Activated T-helper 1 cell treated with anti-CD3 and anti-CD28 coated beads, Interleukin-2, amount 50 U/mL, for 16 hours (primary cell): ENCODE measurements around the gene FBLN7.

ENCODE experiments used
- DNase-seq, 2 donors: peaks; one replicate each; pipeline ENCODE4 v3.0.0-alpha.2; 2020; ENCODE audit warnings: low read depth in 1 of 2, low spot score in 1 of 2

FBLN7 gene

GRCh38 chr2:112140899-112141625, 2.9 kb downstream of the FBLN7 start:
- DNase-seq: no peak

DNA sequence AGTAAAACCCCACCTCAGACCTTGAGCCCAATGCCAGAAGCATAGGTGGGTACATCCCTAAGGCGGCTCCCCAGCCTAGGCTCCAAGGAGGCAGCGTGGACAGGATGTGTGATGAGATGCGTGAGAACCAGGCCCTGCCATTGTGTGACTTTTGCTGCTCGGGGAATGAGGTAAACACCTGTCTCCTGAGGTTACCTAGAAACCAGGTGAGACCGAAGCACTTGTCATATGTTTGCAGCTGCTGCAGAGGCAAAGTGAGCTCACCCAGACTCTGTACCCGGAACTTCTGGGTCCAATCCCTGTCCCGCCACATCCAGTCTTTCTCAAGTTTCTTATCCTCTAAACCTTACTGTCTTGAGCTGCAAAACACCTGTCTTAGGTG, 3.4 kb downstream of the FBLN7 start:
- DNase-seq: no peak

GRCh38 chr2:112142525-112143078, 4.4 kb downstream of the FBLN7 start:
- no peak for DNase-seq

DNA sequence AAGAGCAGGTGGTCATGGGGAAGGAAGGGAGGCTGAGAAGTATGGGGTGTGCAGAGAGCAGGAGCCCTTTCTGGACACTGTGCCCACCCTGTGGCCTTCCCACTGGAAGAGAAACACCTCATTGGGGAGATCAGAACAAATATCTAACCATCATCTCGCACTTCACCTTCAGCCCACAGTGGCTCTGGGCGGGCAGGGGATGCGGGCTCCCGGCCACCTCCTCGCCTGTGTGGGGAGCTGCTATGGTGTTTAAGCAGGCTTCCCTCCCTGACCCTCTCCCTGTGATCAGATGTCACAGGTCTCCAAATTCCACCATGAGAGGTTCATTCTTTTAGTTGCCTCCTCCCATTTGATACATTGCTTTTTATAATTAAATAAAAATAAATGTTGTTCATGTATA, 5.0 kb downstream of the FBLN7 start:
- DNase-seq: no peak

DNA sequence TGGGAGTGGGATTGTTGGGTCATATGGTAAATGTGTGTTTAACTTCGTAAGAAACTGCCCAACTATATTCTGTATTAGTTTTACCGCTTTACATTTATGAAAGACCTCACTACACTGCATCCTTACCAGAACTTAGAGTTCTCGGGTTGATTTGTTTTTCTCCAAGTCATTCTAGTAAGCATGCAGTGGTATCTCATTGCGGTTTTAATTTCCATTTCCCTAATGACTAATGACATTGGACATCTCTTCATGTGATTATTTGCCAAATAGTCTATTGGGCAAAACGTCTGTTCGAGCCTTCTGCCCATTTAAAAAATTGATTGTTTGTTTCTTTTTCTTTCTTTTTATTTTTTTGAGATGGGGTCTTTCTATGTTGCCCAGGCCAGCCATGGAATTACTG, 6.8 kb downstream of the FBLN7 start:
- no peak for DNase-seq

- no peak for DNase-seq
Observed at GRCh38 chr2:112147382-112148168, 9.4 kb downstream of the FBLN7 start.

- DNase-seq: no peak
Observed at GRCh38 chr2:112148477-112148876, 10.3 kb downstream of the FBLN7 start.

GRCh38 chr2:112149194-112149593, 11.0 kb downstream of the FBLN7 start:
- DNase-seq: no peak

- DNase-seq: no peak
Observed at GRCh38 chr2:112149866-112150435, 11.8 kb downstream of the FBLN7 start.

DNA sequence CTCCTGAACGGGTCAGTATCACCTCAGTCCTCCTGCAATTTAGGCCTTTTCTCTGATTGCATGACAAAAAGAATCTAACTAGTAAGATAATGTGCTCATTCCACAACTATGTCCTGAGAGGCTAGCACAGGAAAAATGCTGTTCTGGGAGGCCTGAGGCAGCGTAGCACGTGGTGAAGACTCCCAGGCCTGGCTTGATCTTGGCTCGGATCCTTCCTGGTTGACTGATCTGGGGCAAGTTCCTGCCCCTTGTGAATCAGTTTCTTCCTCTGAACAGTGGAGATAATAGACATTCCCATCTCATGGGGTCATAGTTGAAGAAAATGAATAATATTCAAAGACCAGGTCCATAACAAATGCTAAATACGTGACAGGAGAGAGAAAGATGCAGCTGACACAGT, 12.3 kb downstream of the FBLN7 start:
- no peak for DNase-seq

GRCh38 chr2:112150851-112151250, 12.7 kb downstream of the FBLN7 start:
- no peak for DNase-seq

DNA sequence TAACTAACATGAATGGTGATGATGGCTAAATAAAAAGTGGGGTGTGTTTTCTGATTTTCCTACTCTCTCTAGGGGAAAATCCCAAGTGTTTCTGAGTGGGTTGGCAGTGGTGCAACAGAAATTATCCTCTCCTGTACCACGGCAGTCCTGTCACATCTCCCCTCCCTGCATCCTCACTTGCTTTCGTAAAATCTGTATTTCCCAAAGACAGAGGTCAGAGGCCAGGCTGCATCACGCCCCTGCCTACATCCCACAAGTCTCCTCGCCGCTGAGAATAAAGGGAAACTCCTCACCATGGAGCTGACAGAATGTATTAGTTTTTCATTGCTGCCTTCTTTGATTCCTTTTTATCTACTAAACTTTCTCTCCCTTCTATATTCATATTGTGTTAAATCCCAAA, 13.1 kb downstream of the FBLN7 start:
- DNase-seq: no peak

GRCh38 chr2:112151701-112152440, 13.7 kb downstream of the FBLN7 start:
- DNase-seq: no peak

- no peak for DNase-seq
Observed at GRCh38 chr2:112152476-112153178, 14.4 kb downstream of the FBLN7 start.

GRCh38 chr2:112153179-112153490, 14.9 kb downstream of the FBLN7 start:
- DNase-seq: no peak

- no peak for DNase-seq
Observed at GRCh38 chr2:112153501-112153900, 15.3 kb downstream of the FBLN7 start.

DNA sequence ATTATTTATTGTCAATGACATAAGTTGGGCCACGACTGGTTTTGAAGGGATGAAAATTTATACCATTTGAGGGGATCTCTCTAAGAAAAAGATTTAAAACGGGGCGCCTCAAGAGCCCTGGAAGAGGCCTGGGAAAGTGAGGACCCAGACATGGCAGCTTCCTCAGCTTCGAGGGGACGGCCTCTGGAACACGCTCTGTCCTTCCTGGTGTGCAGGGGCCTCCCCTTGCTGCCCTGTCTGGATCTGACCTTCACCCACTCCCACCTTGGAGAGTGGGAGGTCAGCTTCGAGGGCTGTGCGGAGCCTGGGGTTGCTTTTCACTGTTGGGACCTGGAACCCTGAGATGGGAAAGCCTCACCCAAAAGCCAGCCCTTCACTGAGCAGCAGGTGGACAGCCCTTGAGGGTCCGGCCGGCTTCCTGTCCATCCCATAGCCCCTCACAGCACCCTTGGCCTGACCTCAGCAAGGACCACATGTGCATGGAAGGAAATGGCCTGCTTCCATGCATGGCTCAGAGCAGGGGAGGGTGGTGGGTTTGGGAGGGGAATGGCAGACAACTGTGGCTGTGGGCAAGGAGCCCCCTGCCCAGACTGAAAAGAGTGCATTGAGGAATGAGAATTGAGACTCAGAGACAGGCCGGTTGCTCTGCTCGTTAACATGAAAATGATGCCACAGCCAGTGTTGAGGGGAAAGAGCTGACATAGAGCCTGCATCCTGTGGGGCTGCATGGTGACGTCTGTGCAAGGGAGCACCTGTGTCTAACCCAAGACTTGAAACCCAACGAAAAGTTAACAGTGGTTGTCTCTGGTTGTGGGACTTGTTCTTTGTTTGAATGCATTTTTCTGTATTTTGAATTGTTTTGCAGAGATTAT, 16.3 kb downstream of the FBLN7 start:
- no peak for DNase-seq

- DNase-seq: no peak
Observed at GRCh38 chr2:112155331-112156151, 17.4 kb downstream of the FBLN7 start.
